ENCODE measurements around the gene PXK. TPM values are rescaled to one million over a fixed set of nuclear protein-coding genes. Genes with fewer than 3 reads are reported as not detected.

Gene PXK
- total and polyA plus RNA-seq, 8 donors = 8.3 to 54.0 (median 31.1) TPM

DNA sequence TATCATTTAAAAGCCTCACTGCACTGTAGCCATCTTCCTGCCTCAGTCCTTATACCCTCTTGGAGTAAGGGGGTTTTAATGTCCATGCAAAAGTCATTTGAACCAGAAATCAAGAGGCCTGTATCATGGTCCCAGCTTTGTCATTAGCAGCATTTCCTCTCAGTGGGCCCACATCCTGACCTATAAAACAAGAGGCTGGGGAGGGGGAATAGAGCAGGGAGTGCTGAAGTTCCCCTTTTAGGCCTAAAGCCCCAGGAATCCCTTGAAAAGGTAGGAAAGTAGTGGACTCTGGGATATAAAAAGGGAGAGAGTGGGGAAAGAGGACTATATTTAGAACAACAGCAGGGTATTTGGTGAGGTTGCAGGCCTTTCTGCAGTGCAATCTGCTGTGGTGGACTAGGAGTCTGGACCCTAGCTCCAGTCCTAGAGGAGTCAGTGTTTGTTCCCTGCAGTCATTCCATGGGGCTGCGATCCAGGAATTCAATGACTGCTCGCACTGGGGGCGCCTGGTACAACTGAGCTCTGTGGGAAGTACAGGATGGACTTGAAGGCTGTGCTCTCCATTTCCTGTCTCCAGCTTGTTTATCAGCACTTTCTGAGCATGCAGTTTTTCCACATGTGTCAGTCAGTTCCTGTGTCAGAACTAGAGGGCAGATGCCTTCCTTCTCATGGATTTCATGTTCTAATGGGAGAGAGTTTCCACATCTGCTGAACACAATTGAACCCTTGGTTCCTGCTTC, 54.1 kb downstream of the PXK start:
- WGBS, 5 donors = 40 to 81% (median 74%) methylated on average over 3 of the region's 3 CpGs
- Histone ChIP-seq H3K4me3 (no peak overlapping the region), H3K36me3 (peaks cover 0 to 21% (median 15%) of the 10 kb centered on the region in 4 donors), H3K4me1 (peaks cover 6 to 63% (median 36%) of the 10 kb centered on the region in 4 donors), H3K9me3 (no peaks in the 10 kb centered on the region), H3K27me3 (no peaks in the 10 kb centered on the region), H3K27ac (peak overlapping the region; percentile 7 to 76 (median 72))
- TF ChIP-seq POLR2AphosphoS5 (IDR thresholded peaks at IDR 0.05) (peak in 2 of 3 donors; percentile 43 to 57), POLR2A (IDR thresholded peaks at IDR 0.05) (no peak)
- TF ChIP-seq, protein P1, sequence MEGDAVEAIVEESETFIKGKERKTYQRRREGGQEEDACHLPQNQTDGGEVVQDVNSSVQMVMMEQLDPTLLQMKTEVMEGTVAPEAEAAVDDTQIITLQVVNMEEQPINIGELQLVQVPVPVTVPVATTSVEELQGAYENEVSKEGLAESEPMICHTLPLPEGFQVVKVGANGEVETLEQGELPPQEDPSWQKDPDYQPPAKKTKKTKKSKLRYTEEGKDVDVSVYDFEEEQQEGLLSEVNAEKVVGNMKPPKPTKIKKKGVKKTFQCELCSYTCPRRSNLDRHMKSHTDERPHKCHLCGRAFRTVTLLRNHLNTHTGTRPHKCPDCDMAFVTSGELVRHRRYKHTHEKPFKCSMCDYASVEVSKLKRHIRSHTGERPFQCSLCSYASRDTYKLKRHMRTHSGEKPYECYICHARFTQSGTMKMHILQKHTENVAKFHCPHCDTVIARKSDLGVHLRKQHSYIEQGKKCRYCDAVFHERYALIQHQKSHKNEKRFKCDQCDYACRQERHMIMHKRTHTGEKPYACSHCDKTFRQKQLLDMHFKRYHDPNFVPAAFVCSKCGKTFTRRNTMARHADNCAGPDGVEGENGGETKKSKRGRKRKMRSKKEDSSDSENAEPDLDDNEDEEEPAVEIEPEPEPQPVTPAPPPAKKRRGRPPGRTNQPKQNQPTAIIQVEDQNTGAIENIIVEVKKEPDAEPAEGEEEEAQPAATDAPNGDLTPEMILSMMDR (IDR thresholded peaks at IDR 0.05) = no peak
- intact Hi-C loops (cut with DNase I; ENCODE audit: low total_unique reads) = no loop called here
- DNase-seq = peak; percentile 29 to 49

DNA sequence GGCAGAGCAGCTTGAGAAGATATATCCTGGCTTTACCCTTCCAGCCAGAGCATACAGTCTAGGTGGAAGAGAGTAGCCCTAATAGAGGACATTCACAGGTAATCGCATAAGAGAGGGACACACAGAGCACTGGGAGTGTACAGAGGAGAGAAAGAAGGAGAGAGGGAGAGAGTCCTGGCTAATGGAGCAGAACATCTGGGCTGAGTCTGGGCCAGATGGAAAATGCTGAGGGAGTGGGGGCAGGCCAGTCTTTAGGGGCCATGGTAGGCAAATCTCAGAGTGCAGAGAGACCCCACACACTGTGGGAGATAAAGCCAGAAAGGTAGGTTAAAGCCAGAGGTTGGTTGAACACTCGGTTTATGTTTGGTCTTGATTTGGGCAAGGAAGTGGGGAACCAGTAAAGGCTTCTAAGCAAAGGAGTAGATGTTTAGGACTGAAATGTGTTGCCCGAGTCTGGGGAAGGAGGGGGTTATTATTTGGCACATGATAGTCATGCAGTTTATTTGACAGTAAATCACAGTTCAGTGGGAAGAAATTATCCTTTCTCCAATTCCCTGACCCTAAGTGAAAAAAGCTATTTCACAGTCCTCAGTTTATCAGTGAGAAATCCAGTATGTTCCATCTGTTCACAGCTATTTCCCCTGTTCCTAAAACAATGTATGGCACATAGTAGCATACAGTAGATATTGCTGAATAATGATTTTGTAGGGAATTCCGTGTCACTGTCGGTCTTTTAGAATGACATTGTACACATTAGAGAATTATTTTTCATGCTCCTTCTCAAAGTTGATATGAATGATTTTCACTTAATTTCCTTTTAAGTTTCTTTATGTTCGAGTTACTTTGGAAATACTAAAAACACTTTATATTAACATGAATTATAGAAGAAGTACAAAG, 55.2 kb downstream of the PXK start:
- Histone ChIP-seq H3K4me1 (peaks cover 6 to 73% (median 43%) of the 10 kb centered on the region in 4 donors), H3K4me3 (no peak overlapping the region), H3K9me3 (no peaks in the 10 kb centered on the region), H3K36me3 (peaks cover 0 to 14% (median 12%) of the 10 kb centered on the region in 4 donors), H3K27me3 (no peaks in the 10 kb centered on the region), H3K27ac (peak overlapping the region; percentile 51 to 76 (median 72))
- peak in 1 of 2 donors; percentile 25 for DNase-seq
- no peak for TF ChIP-seq POLR2AphosphoS5 (IDR thresholded peaks at IDR 0.05)
- no peak for TF ChIP-seq EP300 (IDR thresholded peaks at IDR 0.05)
- TF ChIP-seq, protein P1 (IDR thresholded peaks at IDR 0.05) = no peak
- no peak for TF ChIP-seq POLR2A (IDR thresholded peaks at IDR 0.05)
- intact Hi-C loops (cut with DNase I; ENCODE audit: low total_unique reads) = no loop called here
- 62 to 75% (median 73%) methylated on average over 6 of the region's 6 CpGs for WGBS, 5 donors

DNA sequence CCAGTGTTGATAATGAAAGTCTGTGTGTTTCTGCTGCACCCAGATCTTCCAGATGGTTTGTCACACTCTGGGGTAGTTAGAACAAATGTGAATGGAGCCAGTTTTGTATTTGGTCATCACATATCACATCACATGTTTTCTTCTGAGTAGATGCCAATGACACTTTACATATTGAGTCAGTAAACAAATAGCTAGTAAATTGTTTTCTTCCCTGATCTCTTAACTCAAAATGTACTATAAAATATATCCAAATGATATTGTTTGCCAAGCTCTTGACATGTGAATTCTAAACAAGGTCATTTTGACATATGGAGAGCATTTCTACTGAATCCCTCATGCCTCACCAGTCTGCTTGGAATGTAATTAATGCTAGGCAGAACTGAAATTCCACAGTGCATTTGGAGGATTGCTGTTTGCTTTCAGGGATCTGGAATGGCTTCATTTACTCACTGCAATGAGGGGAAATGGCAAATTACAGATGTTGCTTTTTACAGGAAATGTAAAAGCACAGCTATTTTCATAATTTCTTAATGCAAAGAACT, 55.9 kb downstream of the PXK start:
- H3K9me3 ChIP-seq = no peaks in the 10 kb centered on the region
- H3K27ac ChIP-seq = peak overlapping the region in 4 of 5 donors; percentile 16 to 76 (median 74)
- H3K36me3 ChIP-seq = peaks cover 0 to 15% (median 7%) of the 10 kb centered on the region in 4 donors
- peaks cover 6 to 68% (median 44%) of the 10 kb centered on the region in 4 donors for H3K4me1 ChIP-seq
- peak in 1 of 2 donors; percentile 76 for DNase-seq
- H3K27me3 ChIP-seq = no peaks in the 10 kb centered on the region
- H3K4me3 ChIP-seq = no peak overlapping the region
- TF ChIP-seq EP300 (IDR thresholded peaks at IDR 0.05) = no peak
- peak in 2 of 3 donors; percentile 6 to 59 for TF ChIP-seq POLR2AphosphoS5 (IDR thresholded peaks at IDR 0.05)
- intact Hi-C loops (cut with DNase I; ENCODE audit: low total_unique reads) = no loop called here

DNA sequence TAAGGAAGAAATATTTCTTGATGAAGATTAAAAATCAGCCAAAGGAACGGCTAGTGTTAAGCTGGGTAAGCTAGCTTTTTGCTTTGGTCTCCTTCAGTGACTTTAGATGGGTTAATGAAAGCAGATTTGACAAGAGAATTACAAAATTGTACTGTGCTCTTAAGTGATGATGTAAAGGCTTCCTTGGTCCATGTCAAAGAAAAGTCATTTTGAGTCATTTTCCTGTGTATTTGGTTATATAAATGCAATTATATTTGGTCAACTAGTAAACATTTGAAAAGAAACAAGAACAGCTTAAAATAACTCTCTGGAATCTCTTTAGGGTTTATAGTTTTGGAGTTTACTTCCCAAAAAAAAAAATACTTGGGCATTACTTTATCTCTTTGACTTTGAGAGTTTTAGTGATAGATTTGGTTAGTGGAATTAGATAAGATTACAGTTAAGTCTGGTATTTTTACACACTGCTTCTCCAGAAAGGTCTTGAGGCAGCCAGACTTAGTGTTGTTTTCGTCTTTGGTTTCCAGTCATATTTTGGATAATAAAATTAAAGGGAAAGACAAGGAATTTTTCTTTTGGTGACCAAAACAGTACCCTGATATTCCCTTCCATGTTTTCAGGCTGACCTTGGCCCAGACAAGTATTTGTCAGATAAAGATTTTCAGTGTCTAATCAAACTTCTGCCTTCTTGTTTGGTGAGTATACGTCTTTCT, 58.6 kb downstream of the PXK start:
- Histone ChIP-seq H3K36me3 (peaks cover 4 to 28% (median 21%) of the 10 kb centered on the region in 4 donors), H3K4me3 (no peak overlapping the region), H3K27me3 (no peaks in the 10 kb centered on the region), H3K27ac (peak overlapping the region in 4 of 5 donors; percentile 27 to 76 (median 57)), H3K4me1 (peaks cover 6 to 66% (median 40%) of the 10 kb centered on the region in 4 donors), H3K9me3 (no peaks in the 10 kb centered on the region)
- TF ChIP-seq, protein P1 (IDR thresholded peaks at IDR 0.05) = no peak
- TF ChIP-seq POLR2A (IDR thresholded peaks at IDR 0.05) (no peak), POLR2AphosphoS5 (IDR thresholded peaks at IDR 0.05) (no peak), EP300 (IDR thresholded peaks at IDR 0.05) (no peak)
- intact Hi-C loops (cut with DNase I; ENCODE audit: low total_unique reads) = no loop called here
- 20 to 48% (median 27%) methylated on average over 3 of the region's 3 CpGs for WGBS, 5 donors
- DNase-seq = no peak
